HG03135 (cell line): ENCODE measurements around the gene LRRC2.
"Not testable (repeated sequence)": the region's sequence is repeated elsewhere in the genome, so short reads cannot be mapped to it uniquely, and the experiment has no call there.

ENCODE experiments used
- ATAC-seq: cut with Tn5 transposase; IDR thresholded peaks from one replicate; pipeline ENCODE4 v1.9.1; 2021; ENCODE audit warnings: mild to moderate bottlenecking, moderate library complexity; ENCODE audit not compliant: unreplicated experiment

Gene LRRC2

DNA sequence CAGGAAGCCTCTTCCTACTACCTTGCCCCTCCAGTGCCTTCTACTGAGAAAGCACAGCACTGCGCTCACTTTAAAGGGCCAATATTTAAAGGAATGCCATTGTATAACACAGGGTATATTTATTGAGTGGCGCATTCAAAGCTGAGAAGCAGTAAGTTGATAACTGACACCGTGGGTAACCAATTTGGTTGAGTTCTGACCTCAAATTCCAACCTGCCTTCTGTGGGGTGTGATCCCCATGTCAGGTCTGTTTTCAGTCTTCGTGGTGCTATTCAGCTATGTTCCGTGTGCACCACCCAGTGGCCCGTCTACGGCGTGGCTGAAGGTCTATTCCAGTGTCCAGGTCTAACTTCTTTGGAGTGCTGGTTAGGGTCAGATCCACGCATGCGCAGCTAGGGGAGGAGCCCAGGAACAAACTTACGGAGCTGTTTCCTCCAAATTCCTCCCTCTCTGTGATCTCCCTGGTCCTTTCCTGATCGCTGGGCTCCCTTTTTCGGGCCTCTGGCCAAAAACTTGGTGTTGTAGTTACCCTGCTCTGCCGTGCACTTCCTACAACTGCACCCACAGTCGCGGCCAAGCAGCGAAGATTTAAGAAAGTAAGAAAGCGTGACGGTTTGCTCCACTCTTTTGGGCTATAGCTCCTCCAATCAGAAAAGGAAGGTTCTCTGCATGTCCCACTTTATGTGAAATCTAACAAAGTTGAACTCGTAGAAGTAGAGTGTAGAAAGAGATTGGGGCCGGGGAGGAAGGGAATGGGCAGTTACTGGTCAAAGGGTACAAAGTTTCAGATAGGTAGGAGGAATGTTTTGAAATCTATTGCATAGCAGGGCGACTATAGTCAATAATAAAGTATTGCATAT, 7.7 kb downstream of the LRRC2 start:
- ATAC-seq, result peak; percentile 89

DNA sequence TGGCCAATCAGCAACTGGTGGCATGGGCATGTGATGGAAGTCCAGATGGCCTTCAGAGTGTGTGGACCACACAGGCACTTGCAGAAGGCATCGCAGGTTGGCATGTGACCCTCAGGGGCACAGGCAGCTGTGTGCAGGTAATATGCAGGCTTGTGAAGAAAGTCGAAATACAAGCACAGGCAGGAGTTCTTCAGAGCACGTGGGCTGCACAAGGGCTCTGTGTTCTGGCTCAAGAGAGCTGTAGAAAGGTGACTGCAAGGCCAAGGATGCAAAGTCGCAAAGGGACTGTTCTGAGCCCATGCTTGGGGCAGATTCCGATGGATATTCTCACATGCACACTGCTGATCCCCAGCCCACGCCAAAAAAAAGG, 8.3 kb downstream of the LRRC2 start:
- ATAC-seq, result no peak

DNA sequence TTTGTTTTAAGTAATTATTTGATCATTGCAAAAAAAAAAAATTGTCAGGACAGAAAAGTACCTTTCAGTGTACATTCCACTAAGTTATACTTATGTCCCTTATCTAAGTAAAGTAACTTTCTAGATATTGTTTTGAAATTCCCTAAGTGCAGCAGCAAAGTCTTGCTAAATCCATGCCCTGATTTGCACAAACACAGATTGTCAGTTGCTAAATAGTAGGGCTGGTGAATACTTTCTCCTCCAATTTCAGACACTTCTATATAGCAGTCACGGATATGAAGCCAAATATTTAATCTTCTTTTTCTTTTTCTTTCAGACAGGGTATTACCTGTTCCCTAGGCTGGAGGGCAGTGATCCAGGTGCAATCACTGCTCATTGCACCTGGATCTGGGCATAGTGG, 12.9 kb downstream of the LRRC2 start:
- ATAC-seq, result no peak

DNA sequence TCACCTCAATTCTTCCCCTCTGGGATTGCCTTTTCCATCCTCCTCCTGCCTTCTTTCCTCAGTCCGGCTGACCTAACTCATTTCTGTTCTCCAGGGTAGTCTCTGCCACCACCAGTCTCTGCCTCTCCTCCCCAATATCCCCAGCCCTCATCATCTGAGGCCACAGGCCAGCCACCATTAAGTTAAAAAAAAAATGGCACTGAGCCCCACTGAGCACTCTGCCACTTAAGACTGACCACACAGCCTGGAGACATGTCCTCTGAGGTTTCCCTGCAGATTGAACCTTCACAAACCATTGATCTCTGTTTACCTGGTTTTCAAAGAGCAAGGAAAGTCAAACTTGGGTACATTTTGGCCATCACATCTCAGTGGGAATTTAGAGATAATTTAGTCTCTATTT, 13.6 kb downstream of the LRRC2 start:
- ATAC-seq, result no peak

DNA sequence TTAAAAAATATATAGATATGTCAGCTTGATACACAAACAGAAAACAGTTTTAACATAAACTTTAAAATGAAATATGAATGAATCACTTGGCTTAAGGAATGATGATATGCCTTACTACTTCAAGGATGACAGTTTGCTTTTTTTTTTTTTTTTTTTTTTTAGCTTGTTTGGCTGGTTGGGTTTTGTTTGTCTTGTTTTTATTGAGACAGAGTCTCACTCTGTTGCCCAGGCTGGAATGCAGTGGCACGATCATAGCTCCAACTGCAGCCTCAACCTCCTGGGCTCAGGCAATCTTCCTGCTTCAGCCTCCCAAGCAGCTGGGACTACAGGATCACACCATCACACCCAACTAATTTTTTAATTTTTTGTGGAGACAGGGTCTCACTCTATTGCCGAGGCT, 14.5 kb downstream of the LRRC2 start:
- no peak for ATAC-seq

DNA sequence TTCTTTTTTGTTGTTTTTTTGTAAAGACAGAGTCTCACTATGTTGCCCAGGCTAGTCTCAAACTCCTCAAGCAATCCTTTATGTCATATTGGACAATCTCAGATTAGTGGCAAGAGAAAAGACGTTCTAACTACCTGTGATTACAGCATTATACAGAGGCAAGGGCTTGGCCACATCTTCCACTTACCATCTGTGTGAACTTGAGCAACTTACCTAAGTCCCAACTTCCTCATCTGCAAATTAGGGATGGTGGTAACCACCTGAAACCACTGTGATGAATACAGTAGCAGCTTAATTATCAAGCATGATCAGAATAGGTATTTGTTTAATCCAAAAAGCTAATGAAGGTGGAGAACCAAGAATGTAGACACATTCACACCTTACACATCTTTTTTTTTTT, 16.1 kb downstream of the LRRC2 start:
- no peak for ATAC-seq

DNA sequence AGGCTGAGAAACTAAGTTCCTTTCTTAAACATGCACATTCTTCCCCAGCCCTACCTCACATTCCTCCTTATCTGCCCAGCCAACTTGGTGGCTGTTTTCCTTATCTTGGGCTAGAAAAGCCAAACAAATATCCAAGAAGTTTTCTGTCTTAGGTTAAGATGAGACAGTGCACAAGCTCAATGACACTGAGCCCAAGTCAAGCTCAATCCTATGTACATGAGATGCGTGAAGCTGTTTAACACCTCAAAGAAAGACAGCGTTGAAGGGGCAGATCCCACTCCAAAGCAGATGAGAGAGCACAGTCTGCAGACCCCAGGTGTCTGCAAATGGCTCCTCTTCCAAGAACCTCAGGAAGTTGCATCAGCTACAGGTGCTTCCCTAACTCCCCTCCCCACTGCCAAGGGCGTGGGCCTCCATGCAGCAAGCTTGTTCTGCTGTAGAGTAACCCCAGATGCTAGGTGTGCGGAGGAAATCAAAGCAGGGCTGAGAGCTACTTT, 16.6 kb downstream of the LRRC2 start:
- no peak for ATAC-seq

DNA sequence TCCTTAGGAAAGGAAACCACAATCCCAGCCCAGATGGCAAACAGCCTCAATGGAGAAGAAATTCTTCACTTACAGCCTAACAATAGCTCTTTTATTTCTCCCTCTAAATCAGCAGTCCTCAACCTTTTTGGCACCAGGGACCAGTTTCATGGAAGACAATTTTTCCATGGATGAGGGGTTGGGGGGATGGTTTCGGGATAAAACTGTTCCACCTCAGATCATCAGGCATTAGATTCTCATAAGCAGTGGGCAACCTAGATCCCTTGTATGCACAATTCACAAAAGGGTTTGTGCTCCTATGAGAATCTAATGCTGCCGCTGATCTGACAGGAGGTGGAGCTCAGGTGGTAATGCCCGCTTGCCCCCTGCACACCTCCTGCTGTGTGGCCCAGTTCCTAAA, 17.5 kb downstream of the LRRC2 start:
- not testable (repeated sequence) for ATAC-seq

DNA sequence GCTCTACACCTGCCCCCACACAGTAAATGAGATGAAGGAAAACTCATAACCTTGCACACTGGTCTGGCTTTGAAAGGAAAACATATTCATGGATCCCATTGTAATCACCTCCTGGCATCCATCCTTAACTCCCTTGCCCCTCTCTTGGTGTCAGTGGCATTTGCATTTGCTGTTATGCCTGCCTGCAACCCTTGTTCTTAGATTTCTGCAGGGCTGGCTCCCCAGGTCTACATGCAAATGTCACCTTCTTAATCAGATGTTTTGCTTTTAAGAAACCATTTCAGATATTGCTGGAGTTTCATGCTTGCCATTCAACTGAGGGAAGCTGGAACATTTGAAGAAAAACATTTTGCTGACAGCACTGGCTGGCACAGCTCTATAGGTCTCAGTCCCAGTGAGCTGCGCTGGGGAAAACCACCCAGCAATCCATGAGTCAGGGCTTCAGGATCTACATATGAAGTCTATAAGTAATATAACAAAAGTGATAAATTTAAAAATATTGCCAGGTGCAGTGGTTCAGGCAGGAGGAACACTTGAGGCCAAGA, 19.1 kb downstream of the LRRC2 start:
- ATAC-seq, result no peak

DNA sequence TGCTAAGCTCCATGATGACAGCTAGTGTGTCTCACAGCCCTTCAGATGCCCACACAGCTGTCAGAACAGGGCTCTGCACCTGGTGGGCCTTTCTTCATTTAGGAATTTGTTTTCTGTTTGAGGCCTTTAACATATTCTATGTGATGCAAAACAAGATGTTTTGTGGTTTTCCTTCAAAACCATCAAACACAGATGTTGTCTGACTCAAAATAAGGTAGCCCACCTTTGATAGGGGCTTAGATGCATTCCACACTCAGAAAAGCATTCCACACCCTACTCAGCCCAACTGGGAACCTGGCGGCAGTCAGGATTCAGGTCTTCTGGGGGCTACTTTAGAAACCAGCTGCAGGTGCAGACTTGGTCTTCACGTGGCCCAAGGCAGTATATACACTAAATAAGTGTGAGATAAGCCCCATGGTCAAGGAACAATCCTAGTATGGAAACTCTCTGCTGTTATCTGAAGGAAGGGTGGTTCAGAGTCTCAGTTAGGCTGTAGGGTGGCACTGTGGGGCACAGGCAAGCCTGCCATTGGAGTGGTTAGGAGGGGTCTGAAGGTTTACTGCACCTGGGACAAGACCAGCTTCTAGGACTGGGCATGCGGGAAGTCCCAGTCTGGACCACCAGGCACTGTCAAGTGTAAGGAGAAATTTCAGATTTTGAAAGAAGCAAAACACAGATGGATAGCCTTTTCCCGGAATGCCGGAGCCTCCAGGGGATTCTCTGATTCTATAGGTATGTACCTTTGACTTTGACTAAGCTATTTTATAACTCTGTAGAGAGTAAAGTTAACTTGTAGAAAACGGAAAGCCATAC, 20.1 kb downstream of the LRRC2 start:
- ATAC-seq, result no peak

DNA sequence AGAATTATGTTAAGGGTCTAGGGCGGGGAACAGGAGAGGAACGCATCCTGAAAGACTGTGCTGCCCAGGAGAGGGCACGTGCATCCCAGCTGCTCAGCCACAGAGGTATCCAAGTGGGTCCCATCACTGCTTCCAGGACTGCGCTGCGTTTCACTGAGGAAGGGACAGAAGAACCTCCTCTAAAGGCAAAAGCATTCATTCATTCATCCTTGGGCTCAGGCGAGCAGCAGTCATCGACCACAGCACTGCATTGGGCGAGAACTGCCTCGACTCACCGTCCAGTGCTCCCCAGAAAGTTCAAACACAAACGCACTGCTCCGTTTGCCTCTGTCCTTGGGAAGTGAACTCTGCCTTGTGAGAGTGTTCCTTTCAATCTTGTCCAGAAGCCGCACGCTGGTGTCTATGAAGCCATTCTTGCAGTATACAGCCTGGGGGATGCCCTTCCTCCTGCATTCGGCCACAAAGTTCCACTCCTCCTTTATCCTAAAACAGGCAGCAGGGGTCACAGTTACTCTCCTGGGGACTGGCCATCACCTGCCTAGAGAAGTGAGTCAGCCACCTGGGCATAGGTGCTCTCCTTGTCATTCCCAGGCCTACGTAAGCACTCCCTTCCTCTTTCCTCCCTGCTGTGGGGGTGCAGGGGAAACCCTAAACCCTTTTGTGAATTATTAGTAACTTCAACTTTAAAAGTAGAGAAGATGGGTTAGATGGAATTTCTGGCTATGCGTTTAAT, 21.2 kb downstream of the LRRC2 start:
- no peak for ATAC-seq

DNA sequence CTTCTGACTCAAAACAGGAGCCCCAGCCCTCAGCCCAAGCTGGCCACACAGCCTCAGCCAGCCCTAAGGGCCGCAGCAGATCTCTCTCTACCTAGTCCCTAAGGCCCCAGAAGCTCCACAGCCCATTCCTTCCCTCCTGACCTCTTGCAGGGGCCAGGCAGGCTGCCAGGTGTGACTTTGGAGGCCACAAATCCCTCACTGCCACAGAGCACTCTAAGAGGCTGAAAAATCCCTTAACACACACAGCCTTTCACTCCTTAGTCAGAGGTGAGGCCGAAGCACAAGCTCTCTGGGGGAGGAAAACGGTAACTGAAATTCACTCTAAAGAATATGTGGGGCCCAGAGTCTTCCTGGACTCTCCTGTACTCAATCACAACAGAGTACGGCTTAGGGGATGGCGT, 23.3 kb downstream of the LRRC2 start:
- ATAC-seq, result no peak

DNA sequence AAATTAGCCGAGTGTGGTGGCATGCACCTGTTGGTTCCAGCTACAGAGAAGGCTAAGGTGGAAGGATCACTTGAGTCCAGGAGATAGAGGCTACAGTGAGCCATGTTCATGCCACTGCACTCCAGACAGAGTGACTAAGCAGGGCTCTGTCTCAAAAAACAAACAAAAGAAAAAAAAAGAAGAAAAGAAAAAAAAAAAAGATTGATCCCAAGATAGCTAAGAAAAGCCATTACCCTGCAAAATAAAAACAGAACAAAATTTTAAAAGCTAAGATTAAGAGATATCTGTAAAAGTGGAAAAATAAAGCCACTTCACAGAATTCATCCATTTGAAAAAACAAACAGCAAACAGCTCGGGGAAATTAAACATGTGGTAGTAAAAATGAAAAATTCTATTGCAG, 23.8 kb downstream of the LRRC2 start:
- ATAC-seq, result no peak

DNA sequence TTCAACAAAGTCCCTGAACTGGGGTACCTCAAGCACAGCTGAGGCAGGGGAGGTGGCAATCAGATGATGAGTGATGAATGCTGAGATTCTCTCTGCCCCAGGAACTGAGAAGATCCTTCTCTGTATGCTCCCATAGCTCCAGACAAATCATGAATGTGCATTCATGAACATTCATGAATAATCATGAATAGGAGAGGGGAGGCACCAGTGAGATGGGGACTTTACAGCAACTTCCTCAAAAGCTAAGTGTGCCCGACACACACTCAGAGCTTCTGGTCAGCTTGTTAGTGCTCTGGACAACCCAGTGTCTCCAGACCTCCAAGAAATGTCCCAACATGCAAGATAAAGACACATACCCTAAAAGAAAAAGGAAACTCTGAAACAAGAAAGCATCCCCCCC, 24.3 kb downstream of the LRRC2 start:
- ATAC-seq, result no peak

DNA sequence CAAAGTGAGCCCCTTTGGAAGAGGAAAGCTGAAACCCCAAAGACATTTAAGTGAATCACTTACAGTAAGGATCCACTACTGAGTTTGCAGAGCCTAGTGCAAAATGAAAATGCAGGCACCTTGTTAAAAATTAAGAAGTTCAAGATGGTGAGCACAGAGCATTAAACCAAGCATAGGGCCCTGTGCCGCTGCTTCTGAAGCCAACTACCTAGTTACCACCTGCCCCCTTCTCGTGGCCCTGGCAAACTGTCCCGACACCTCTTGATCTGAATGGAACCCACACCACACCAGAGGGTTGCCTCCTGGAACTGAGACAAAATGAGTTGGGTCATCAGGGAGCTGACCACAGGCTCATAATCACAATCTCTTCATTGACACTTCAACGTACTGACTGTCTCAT, 25.6 kb downstream of the LRRC2 start:
- ATAC-seq, result no peak

DNA sequence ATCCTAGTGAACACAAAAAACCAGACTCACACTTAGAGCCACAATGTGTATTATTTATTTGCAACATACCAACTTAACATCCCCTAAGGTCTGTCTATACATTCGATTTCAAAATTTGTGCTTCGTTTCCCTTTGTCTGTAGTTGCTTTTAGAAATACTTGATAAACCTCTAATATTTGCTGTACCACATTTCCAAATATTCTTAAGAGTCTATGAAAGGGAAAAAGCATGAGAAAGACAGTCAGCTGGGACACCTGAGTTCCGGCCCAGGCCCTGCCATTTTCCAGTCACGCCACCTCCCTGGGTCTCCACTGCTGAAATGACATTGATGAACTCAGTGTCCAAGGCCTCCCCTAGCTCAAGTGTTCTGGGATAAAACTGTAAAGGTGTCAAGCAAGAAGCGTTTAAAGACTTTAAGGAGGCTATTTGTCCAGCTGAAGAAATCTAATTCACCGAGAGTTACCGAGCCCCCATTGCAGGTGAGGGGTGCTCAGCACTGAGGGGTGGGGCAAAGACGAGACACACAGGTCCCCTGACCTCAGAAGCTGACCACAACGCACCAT, 26.6 kb downstream of the LRRC2 start:
- peak; percentile 3 for ATAC-seq

DNA sequence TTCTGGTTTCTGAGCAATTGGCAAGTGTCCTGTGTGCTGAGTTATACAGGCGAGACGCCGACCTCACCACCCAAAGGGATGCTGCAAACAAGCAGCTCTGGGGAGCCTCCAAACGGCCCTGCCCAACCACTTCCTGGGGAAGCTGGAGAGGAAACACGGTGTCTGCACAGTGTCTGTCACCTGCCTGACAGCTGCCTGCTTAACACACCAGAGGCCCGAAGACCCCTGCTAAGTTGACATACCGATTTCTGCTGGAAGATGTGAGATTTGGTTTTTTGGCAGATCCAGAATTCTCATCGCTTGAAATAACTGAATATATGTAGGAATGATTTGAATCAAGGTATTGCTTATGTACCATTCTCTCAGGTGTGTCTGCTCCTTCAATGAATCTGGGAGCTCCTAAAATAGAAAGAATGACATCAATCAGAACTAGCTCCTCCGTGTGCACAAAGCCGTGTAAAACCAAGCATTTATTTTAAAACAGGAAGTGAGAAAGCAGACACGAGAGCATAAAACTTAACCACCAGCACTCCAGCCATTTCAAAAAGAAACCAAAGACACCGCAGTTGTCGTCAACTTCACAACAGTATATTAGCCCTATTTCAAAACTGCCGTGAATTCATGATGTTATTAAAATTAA, 27.2 kb downstream of the LRRC2 start:
- peak; percentile 72 for ATAC-seq

DNA sequence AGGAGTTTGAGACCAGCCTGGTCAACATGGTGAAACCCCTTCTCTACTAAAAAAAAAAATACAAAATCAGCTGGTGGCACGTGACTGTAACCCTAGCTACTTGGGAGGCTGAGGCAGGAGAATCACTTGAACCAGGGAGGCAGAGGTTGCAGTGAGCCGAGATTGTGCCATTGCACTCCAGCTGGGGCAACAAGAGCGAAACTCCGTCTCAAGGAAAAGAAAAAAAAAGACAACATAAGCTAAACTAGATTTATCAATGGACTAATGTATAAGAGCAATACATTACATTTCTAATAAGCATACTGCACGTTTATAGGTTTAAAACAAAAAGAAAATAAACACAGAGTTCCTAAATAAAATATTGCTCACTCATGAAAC, 27.7 kb downstream of the LRRC2 start:
- not testable (repeated sequence) for ATAC-seq

DNA sequence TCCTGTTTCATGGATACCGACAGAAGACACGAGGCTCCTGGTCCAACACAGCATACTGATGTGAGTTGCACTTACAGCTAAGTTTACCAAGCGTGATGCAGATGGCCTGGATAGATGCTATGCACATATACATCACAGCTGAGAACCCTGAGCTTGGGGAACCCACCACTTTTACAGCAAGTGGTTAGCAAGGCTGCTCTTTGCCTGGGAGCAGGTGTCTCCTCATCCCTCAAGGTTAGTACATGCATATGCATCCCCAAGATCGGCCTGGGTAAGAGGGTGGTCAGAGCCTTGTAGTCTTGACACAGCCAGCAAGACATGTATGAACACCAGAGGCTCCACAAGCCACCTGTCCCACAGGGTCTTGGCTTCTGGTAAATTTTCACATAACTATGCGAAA, 28.3 kb downstream of the LRRC2 start:
- ATAC-seq, result no peak

DNA sequence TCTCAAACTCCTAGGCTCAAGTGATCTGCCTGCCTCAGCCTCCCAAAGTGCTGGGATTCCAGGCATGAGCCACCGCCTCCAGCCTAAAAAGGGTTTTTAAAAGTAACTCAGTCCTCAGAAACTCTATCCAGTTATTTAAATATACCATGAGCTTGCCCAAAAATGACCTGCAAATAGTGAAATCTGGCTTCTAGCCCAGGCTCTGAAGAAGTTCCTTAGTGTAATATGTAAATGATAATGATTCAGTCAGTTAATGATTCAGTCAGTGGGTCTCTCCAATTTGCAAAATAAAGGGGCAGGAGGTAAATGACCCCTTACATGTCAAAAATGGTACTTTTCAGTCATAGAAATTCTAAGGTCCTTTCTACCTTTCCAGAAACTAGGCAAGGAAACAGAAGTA, 28.8 kb downstream of the LRRC2 start:
- no peak for ATAC-seq
